Measurements from ENCODE around the gene WRAP73.

DNA sequence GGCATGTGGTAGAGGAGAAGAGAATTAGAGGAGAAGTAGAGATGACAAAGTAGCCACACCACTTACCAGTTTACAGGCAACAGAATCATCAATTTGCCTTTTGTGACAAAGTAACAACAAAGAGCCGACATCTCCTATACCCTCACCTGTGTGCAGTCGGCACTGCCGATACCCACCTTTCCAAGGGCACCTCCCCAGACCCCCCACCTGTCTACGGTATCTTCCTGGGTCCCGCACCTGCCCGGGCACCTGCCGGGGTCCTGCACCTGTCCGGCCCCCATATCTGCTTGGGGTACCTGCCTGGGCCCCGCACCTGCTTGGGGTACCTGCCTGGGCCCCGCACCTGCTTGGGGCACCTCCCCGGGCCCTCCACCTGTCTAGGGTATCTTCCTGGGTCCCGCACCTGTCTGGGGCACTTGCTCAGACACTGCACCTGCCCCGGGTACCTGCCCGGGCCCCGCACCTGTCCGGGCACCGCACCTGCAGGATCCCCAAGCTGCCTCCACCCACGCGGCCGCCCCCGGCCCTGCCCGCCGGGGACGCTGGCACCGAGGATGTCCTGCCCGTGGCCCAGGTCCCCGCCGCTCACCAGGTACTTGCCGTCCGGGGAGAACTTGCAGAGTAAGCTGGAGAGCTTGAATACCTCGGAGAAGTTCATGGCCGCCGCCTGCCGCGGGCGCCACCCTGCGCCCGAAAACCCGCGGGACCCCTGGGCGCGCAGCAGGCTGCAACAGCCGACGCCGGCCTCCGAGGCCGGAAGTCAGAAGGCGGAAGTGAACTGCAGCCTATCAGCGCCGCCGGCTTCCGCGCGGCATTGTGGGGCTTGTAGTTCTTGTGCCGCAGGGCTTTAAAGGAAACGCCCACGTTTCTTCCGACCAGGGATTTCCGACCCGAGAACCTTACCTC, at the start of gene WRAP73:
- TF ChIP-seq POLR2AphosphoS5 (IDR thresholded peaks at IDR 0.05; ENCODE audit: low read depth) (peak; percentile 70), ZNF331 (CRISPR knock-in tag; IDR thresholded peaks at IDR 0.05; ENCODE audit: low read depth) (no peak), EZH2 (IDR thresholded peaks at IDR 0.05; ENCODE audit: low read depth, unreplicated experiment) (no peak), EZH2phosphoT487 (IDR thresholded peaks at IDR 0.05; ENCODE audit: unreplicated experiment) (no peak), ZNF114 (CRISPR knock-in tag; IDR thresholded peaks at IDR 0.05) (no peak), JUNB (IDR thresholded peaks at IDR 0.05; ENCODE audit: unreplicated experiment) (no peak)
- TF ChIP-seq, protein P1, sequence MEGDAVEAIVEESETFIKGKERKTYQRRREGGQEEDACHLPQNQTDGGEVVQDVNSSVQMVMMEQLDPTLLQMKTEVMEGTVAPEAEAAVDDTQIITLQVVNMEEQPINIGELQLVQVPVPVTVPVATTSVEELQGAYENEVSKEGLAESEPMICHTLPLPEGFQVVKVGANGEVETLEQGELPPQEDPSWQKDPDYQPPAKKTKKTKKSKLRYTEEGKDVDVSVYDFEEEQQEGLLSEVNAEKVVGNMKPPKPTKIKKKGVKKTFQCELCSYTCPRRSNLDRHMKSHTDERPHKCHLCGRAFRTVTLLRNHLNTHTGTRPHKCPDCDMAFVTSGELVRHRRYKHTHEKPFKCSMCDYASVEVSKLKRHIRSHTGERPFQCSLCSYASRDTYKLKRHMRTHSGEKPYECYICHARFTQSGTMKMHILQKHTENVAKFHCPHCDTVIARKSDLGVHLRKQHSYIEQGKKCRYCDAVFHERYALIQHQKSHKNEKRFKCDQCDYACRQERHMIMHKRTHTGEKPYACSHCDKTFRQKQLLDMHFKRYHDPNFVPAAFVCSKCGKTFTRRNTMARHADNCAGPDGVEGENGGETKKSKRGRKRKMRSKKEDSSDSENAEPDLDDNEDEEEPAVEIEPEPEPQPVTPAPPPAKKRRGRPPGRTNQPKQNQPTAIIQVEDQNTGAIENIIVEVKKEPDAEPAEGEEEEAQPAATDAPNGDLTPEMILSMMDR (conservative IDR thresholded peaks at IDR 0.05; ENCODE audit: low read depth in 2 of 2), result 0 out of 4 replicates have a peak, but pooled peaks of 1 of the 2 experiments have one; percentile 11
- TF ChIP-seq, protein P2, sequence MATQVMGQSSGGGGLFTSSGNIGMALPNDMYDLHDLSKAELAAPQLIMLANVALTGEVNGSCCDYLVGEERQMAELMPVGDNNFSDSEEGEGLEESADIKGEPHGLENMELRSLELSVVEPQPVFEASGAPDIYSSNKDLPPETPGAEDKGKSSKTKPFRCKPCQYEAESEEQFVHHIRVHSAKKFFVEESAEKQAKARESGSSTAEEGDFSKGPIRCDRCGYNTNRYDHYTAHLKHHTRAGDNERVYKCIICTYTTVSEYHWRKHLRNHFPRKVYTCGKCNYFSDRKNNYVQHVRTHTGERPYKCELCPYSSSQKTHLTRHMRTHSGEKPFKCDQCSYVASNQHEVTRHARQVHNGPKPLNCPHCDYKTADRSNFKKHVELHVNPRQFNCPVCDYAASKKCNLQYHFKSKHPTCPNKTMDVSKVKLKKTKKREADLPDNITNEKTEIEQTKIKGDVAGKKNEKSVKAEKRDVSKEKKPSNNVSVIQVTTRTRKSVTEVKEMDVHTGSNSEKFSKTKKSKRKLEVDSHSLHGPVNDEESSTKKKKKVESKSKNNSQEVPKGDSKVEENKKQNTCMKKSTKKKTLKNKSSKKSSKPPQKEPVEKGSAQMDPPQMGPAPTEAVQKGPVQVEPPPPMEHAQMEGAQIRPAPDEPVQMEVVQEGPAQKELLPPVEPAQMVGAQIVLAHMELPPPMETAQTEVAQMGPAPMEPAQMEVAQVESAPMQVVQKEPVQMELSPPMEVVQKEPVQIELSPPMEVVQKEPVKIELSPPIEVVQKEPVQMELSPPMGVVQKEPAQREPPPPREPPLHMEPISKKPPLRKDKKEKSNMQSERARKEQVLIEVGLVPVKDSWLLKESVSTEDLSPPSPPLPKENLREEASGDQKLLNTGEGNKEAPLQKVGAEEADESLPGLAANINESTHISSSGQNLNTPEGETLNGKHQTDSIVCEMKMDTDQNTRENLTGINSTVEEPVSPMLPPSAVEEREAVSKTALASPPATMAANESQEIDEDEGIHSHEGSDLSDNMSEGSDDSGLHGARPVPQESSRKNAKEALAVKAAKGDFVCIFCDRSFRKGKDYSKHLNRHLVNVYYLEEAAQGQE (IDR thresholded peaks at IDR 0.05; ENCODE audit: unreplicated experiment), result no peak
- TF ChIP-seq, protein P3, sequence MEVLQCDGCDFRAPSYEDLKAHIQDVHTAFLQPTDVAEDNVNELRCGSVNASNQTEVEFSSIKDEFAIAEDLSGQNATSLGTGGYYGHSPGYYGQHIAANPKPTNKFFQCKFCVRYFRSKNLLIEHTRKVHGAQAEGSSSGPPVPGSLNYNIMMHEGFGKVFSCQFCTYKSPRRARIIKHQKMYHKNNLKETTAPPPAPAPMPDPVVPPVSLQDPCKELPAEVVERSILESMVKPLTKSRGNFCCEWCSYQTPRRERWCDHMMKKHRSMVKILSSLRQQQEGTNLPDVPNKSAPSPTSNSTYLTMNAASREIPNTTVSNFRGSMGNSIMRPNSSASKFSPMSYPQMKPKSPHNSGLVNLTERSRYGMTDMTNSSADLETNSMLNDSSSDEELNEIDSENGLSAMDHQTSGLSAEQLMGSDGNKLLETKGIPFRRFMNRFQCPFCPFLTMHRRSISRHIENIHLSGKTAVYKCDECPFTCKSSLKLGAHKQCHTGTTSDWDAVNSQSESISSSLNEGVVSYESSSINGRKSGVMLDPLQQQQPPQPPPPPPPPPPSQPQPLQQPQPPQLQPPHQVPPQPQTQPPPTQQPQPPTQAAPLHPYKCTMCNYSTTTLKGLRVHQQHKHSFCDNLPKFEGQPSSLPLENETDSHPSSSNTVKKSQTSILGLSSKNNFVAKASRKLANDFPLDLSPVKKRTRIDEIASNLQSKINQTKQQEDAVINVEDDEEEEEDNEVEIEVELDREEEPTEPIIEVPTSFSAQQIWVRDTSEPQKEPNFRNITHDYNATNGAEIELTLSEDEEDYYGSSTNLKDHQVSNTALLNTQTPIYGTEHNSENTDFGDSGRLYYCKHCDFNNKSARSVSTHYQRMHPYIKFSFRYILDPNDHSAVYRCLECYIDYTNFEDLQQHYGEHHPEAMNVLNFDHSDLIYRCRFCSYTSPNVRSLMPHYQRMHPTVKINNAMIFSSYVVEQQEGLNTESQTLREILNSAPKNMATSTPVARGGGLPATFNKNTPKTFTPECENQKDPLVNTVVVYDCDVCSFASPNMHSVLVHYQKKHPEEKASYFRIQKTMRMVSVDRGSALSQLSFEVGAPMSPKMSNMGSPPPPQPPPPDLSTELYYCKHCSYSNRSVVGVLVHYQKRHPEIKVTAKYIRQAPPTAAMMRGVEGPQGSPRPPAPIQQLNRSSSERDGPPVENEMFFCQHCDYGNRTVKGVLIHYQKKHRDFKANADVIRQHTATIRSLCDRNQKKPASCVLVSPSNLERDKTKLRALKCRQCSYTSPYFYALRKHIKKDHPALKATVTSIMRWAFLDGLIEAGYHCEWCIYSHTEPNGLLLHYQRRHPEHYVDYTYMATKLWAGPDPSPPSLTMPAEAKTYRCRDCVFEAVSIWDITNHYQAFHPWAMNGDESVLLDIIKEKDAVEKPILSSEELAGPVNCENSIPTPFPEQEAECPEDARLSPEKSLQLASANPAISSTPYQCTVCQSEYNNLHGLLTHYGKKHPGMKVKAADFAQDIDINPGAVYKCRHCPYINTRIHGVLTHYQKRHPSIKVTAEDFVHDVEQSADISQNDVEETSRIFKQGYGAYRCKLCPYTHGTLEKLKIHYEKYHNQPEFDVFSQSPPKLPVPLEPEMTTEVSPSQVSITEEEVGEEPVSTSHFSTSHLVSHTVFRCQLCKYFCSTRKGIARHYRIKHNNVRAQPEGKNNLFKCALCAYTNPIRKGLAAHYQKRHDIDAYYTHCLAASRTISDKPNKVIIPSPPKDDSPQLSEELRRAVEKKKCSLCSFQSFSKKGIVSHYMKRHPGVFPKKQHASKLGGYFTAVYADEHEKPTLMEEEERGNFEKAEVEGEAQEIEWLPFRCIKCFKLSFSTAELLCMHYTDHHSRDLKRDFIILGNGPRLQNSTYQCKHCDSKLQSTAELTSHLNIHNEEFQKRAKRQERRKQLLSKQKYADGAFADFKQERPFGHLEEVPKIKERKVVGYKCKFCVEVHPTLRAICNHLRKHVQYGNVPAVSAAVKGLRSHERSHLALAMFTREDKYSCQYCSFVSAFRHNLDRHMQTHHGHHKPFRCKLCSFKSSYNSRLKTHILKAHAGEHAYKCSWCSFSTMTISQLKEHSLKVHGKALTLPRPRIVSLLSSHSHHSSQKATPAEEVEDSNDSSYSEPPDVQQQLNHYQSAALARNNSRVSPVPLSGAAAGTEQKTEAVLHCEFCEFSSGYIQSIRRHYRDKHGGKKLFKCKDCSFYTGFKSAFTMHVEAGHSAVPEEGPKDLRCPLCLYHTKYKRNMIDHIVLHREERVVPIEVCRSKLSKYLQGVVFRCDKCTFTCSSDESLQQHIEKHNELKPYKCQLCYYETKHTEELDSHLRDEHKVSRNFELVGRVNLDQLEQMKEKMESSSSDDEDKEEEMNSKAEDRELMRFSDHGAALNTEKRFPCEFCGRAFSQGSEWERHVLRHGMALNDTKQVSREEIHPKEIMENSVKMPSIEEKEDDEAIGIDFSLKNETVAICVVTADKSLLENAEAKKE (CRISPR knock-in tag; IDR thresholded peaks at IDR 0.05), result no peak

Data from GM23338 (cell line).